K562 (cell line): Measurements from ENCODE around the gene SYNE2. TPM values are rescaled to one million over a fixed set of nuclear protein-coding genes. Genes with fewer than 3 reads are reported as not detected.

Source experiments
- ATAC-seq: fragments of 200-7000 bp; cut with Tn5 transposase; 3 replicates; pipeline ENCODE4 v1.9.1; 2020; ENCODE audit warnings: moderate library complexity
- BruUV-seq: library from RNA; stranded (reverse); fragments of 400-500 nt; replicated peaks from 2 replicates; lab custom pipeline; 2021; lab: Mats Ljungman, UMichigan
- CTCF ChIA-PET: fragments of 300-600 bp; formaldehyde crosslinking; extraction: SDS; loops from one replicate; lab custom pipeline; 2021; ENCODE audit warnings: low intra/inter-chr PET ratio; lab: Yijun Ruan, JAX
- POLR2A ChIA-PET: fragments of 300-600, 350-650 bp; sonication (Branson Sonifier 250); formaldehyde crosslinking; extraction: SDS; loops from one replicate; lab custom pipeline; 2021; ENCODE audit warnings: antibody characterized with exemption, inconsistent platforms; lab: Yijun Ruan, JAX
- DNase-seq, 4 experiments: peaks; one replicate each; pipeline versions ENCODE4 v3.0.0 to v3.0.0-alpha.2; 2011 to 2018; ENCODE audit warnings: low spot score in 3 of 4, mixed read lengths in 3 of 4; ENCODE audit errors: extremely low read depth in 1 of 4
- FAIRE-seq: peaks from 2 replicates; lab custom pipeline; 2011; peaks lifted over from hg19 to GRCh38; lab: Jason Lieb, UNC
- H2AFZ ChIP-seq: 2 replicates; pipeline ENCODE4 v1.6.0; 2011; ENCODE audit warnings: low read depth, low read length, control low read depth, inconsistent platforms
- H3K27ac ChIP-seq: fragments of 200-600 bp; 3 replicates; pipeline ENCODE4 v1.8.0; 2011; ENCODE audit warnings: low read depth, mild to moderate bottlenecking, control low read depth, inconsistent platforms, low read length, moderate library complexity, mixed read lengths; ENCODE audit errors: extremely low read depth
- H3K27me3 ChIP-seq, 2 experiments: fragments of 300-600 bp in 1 of 2; 2 replicates in 1 of 2; 3 replicates in 1 of 2; pipeline versions ENCODE4 v1.6.0 to v1.8.0; 2011; ENCODE audit warnings: inconsistent platforms in 2 of 2, low read length in 2 of 2, mild to moderate bottlenecking in 1 of 2, mixed read lengths in 1 of 2, moderate library complexity in 1 of 2; ENCODE audit not compliant: control insufficient read depth in 2 of 2, insufficient read depth in 2 of 2
- H3K36me3 ChIP-seq: fragments of 300-600 bp; 3 replicates; pipeline ENCODE4 v1.8.0; 2011; ENCODE audit warnings: mild to moderate bottlenecking, low read length, inconsistent platforms; ENCODE audit not compliant: control insufficient read depth, insufficient read depth
- H3K4me1 ChIP-seq, 2 experiments: fragments of 200-600 bp in 1 of 2; replicated peaks in 1 of 2; 2 replicates in 1 of 2; 3 replicates in 1 of 2; pipeline versions ENCODE4 v1.5.1 to v1.8.0; 2011; ENCODE audit warnings: inconsistent platforms in 2 of 2, low read length in 2 of 2, mild to moderate bottlenecking in 1 of 2, mixed read lengths in 1 of 2, moderate library complexity in 1 of 2; ENCODE audit not compliant: control insufficient read depth in 2 of 2, insufficient read depth in 2 of 2
- H3K4me2 ChIP-seq: 2 replicates; pipeline ENCODE4 v1.6.1; 2011; ENCODE audit warnings: low read length, control low read depth, inconsistent platforms, mixed read lengths; ENCODE audit not compliant: insufficient read depth
- H3K4me3 ChIP-seq: fragments of 200-600 bp; sonication (generic), shearing (Covaris generic); 2 replicates; pipeline ENCODE4 v1.5.1; 2016; ENCODE audit warnings: control low read depth, inconsistent platforms
- H3K79me2 ChIP-seq: fragments of 200-600 bp; 3 replicates; pipeline ENCODE4 v1.8.0; 2011; ENCODE audit warnings: low read length, inconsistent platforms; ENCODE audit not compliant: control insufficient read depth, insufficient read depth
- H3K9ac ChIP-seq, 2 experiments: 2 replicates each; pipeline versions ENCODE4 v1.6.0 to v1.6.1; 2011; ENCODE audit warnings: low read depth in 2 of 2, low read length in 2 of 2, control low read depth in 1 of 2, inconsistent platforms in 1 of 2, mild to moderate bottlenecking in 1 of 2, mixed read lengths in 1 of 2; ENCODE audit not compliant: insufficient read depth in 1 of 2
- H3K9me1 ChIP-seq: one replicate; pipeline ENCODE4 v1.6.0; 2011; ENCODE audit warnings: inconsistent platforms, mild to moderate bottlenecking, low read length, moderate library complexity; ENCODE audit not compliant: control insufficient read depth, insufficient read depth
- H3K9me3 ChIP-seq: replicated peaks from 2 replicates; pipeline ENCODE4 v1.5.1; 2011; ENCODE audit warnings: low read depth, low read length, inconsistent platforms; ENCODE audit not compliant: control insufficient read depth, insufficient read depth
- H4K20me1 ChIP-seq: replicated peaks from 2 replicates; pipeline ENCODE4 v1.6.1; 2011; ENCODE audit warnings: low read length, inconsistent platforms, mixed read lengths; ENCODE audit not compliant: control insufficient read depth, insufficient read depth
- HNRNPH1 ChIP-seq: fragments of 200-400 bp; formaldehyde crosslinking; optimal IDR thresholded peaks from 2 replicates; pipeline ENCODE3; 2017; ENCODE audit warnings: low read depth, mild to moderate bottlenecking, low read length, moderate library complexity
- IRF2 ChIP-seq: sonication (generic); formaldehyde crosslinking; IDR thresholded peaks from 2 replicates; pipeline ENCODE4 v1.8.1; 2022; ENCODE audit warnings: mild to moderate bottlenecking, missing genetic modification reagents
- PCBP2 ChIP-seq: fragments of 200-400 bp; formaldehyde crosslinking; IDR thresholded peaks from 2 replicates; pipeline ENCODE4 v1.6.1; 2018; ENCODE audit warnings: low read length, low read depth, mild to moderate bottlenecking, moderate library complexity; ENCODE audit not compliant: poor library complexity, severe bottlenecking
- POLR2A ChIP-seq: fragments of 450-650 bp; conservative IDR thresholded peaks from 2 replicates; pipeline ENCODE4 v1.6.1; 2016
- TARDBP ChIP-seq: fragments of 450-650 bp; IDR thresholded peaks from 2 replicates; pipeline ENCODE4 v1.6.1; 2016
- TCF15 ChIP-seq: fragments of 250-450 bp; sonication (Bioruptor Pico); IDR thresholded peaks from 2 replicates; pipeline ENCODE4 v1.8.0; 2022; ENCODE audit warnings: moderate library complexity, mild to moderate bottlenecking, inconsistent platforms
- TEAD2 ChIP-seq: fragments of 450-650 bp; IDR thresholded peaks from 2 replicates; pipeline ENCODE4 v1.6.1; 2016; ENCODE audit warnings: missing genetic modification characterization, control low read depth, missing compliant biosample characterization
- ZC3H11A ChIP-seq: IDR thresholded peaks from 2 replicates; pipeline ENCODE4 v1.6.1; 2012; ENCODE audit warnings: low read depth, low read length, improper control_type of control experiment
- ZKSCAN1 ChIP-seq: fragments of 150-350 bp; IDR thresholded peaks from 2 replicates; pipeline ENCODE4 v1.6.1; 2016; ENCODE audit warnings: low read depth, low read length
- ZNF12 ChIP-seq: sonication (generic); formaldehyde crosslinking; IDR thresholded peaks from 2 replicates; pipeline ENCODE4 v1.4.0; 2020; ENCODE audit warnings: mild to moderate bottlenecking, missing genetic modification reagents
- ZNF253 ChIP-seq: fragments of 250-450 bp; sonication (Bioruptor Pico); conservative IDR thresholded peaks from 2 replicates; pipeline ENCODE4 v1.6.1; 2021; ENCODE audit warnings: mild to moderate bottlenecking
- ZNF324 ChIP-seq: fragments of 250-450 bp; sonication (Bioruptor Pico); IDR thresholded peaks from 2 replicates; pipeline ENCODE4 v1.4.0; 2020; ENCODE audit warnings: mild to moderate bottlenecking
- ZNF57 ChIP-seq: fragments of 450-650 bp; formaldehyde crosslinking; IDR thresholded peaks from 2 replicates; pipeline ENCODE4 v1.4.0; 2020; ENCODE audit warnings: mild to moderate bottlenecking, moderate library complexity
- ZNF584 ChIP-seq: fragments of 200-800 bp; sonication (Bioruptor generic); IDR thresholded peaks from 2 replicates; pipeline ENCODE4 v1.6.1; 2016; ENCODE audit warnings: low read depth, mild to moderate bottlenecking, missing genetic modification characterization, missing compliant biosample characterization
- ZNF764 ChIP-seq: fragments of 250-450 bp; sonication (Bioruptor Pico); IDR thresholded peaks from 2 replicates; pipeline ENCODE4 v1.4.0; 2020; ENCODE audit warnings: low read depth, mild to moderate bottlenecking, moderate library complexity
- WGBS: fragments of 100-300 bp; shearing (Covaris generic); methylation state at CpG from one replicate; pipeline ENCODE4 v1.1.6; 2016; ENCODE audit warnings: low coverage, mixed read lengths; ENCODE audit not compliant: insufficient coverage; ENCODE audit errors: missing lambda C conversion rate; 5-methylcytosine and 5-hydroxymethylcytosine counted together
- in situ Hi-C: fragments of 300-500 bp; cut with MboI; formaldehyde crosslinking; loops from 4 replicates; pipeline ENCODE4 v1.15.0; 2018; ENCODE audit warnings: inconsistent platforms, mixed read lengths
- intact Hi-C: fragments of 100-400 bp; cut with micrococcal nuclease; formaldehyde crosslinking; loops from 2 replicates; pipeline ENCODE4 v1.14.2; 2022
- polyA plus RNA-seq, 8 experiments: library from polyadenylated mRNA; depleted of rRNA in 4 of 8; stranded (reverse) in 5 of 8; unstranded in 3 of 8; fragments of >200 nt; fragmentation: Nextera tagmentation in 2 of 8; fragmentation: Illumina TruSeq in 1 of 8; extraction: Ambion mirVana in 2 of 8; extraction: Trizol in 1 of 8; gene quantifications; 2 replicates each; pipeline versions ENCODE4 v1.2.1 to v1.2.3, GENCODE V29; 2011 to 2014; ENCODE audit warnings: inconsistent platforms in 1 of 8, missing spikeins in 1 of 8
- total RNA-seq, 7 experiments: library from RNA; depleted of rRNA in 6 of 7; stranded (reverse); fragments of >200 nt in 6 of 7; fragmentation: Illumina TruSeq in 2 of 7; extraction: Trizol in 2 of 7; gene quantifications; 2 replicates each; pipeline versions ENCODE4 v1.2.1 to v1.2.3, GENCODE V29; 2011 to 2021; ENCODE audit warnings: low replicate concordance in 1 of 7
- TF ChIP-seq, protein P1 (sequence below): sonication (generic); formaldehyde crosslinking; IDR thresholded peaks from 2 replicates; pipeline ENCODE4 v1.8.1; 2023; ENCODE audit warnings: mild to moderate bottlenecking, missing genetic modification reagents

SYNE2 gene
- total and polyA plus RNA-seq, 9 of the 15 experiments (the other 6 are each of a cell fraction or from before 2014, with no cell fraction given), result 0.06 to 0.53 (median 0.11) TPM

DNA sequence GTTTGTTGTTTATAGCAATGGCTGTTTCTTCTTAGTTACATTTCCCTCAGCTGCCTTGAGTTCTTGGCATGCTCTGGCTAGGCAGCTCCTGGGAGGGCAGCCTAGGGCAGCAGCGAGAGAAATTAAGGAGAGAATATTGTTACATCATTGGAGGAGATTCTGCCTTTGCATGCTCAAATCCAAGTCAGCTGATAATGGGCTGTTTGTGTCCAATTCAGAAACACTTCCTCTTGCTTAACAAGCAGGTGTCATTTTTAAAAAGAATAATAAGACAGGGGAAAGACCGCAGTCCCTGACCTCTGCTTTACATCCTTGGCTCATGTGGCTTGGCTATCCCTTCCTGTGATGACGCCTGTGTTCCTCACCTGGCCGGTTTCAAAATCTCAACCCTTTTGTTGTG is 364.5 kb downstream of the SYNE2 start (continued):
- TF ChIP-seq, protein P1, sequence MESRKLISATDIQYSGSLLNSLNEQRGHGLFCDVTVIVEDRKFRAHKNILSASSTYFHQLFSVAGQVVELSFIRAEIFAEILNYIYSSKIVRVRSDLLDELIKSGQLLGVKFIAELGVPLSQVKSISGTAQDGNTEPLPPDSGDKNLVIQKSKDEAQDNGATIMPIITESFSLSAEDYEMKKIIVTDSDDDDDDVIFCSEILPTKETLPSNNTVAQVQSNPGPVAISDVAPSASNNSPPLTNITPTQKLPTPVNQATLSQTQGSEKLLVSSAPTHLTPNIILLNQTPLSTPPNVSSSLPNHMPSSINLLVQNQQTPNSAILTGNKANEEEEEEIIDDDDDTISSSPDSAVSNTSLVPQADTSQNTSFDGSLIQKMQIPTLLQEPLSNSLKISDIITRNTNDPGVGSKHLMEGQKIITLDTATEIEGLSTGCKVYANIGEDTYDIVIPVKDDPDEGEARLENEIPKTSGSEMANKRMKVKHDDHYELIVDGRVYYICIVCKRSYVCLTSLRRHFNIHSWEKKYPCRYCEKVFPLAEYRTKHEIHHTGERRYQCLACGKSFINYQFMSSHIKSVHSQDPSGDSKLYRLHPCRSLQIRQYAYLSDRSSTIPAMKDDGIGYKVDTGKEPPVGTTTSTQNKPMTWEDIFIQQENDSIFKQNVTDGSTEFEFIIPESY (CRISPR knock-in tag), result no peak
- no peak for TF ChIP-seq TARDBP

GRCh38 chr14:64217834-64218233 is 365.0 kb downstream of the SYNE2 start:
- no peak overlapping the region for H3K9ac ChIP-seq
- no peak overlapping the region for H3K4me3 ChIP-seq
- H3K27me3 ChIP-seq, result no peaks in the 10 kb centered on the region
- H4K20me1 ChIP-seq, result no peaks in the 10 kb centered on the region
- ATAC-seq (no peak), FAIRE-seq (no peak), DNase-seq (no peak)
- no peaks in the 10 kb centered on the region for H3K36me3 ChIP-seq
- no peaks in the 10 kb centered on the region for H3K9me3 ChIP-seq
- in situ Hi-C loops (no loop called here), intact Hi-C loops (no loop called here)
- CTCF ChIA-PET, result no interaction called here
- 12% methylated on average over 7 of the region's 7 CpGs for WGBS
- H3K9me1 ChIP-seq, result no peaks in the 10 kb centered on the region
- H2AFZ ChIP-seq, result no peak overlapping the region
- no peak overlapping the region for H3K4me2 ChIP-seq
- no peak overlapping the region for H3K27ac ChIP-seq
- H3K79me2 ChIP-seq, result no peaks in the 10 kb centered on the region
- POLR2A ChIA-PET, result interaction anchor here (0.7 kb wide), 1 partner anchor 8 kb away, joined by 3 read pairs; no protein-coding TSS in a partner anchor
- BruUV-seq, result no TSS peak
- no peak for TF ChIP-seq IRF2 (CRISPR knock-in tag)
- no peak for TF ChIP-seq PCBP2
- TF ChIP-seq HNRNPH1, result no peak
- no peak for TF ChIP-seq TEAD2
- no peak for TF ChIP-seq ZKSCAN1
- no peak for TF ChIP-seq ZNF253
- no peak for TF ChIP-seq POLR2A
- TF ChIP-seq ZC3H11A, result no peak
- TF ChIP-seq ZNF324 (CRISPR knock-in tag), result no peak
- no peak for TF ChIP-seq ZNF764 (CRISPR knock-in tag)
- no peak for TF ChIP-seq TCF15 (CRISPR knock-in tag)
- TF ChIP-seq ZNF12 (CRISPR knock-in tag), result no peak
- no peak for TF ChIP-seq ZNF57 (CRISPR knock-in tag)
- no peak for TF ChIP-seq ZNF584 (CRISPR knock-in tag)
- peaks cover 7 to 8% of the 10 kb centered on the region in 2 experiments; a peak in 4 of 5 replicates for H3K4me1 ChIP-seq
